Heart right ventricle (tissue), 16 donors: Measurements from ENCODE around the gene ATAD3A. TPM values are rescaled to one million over a fixed set of nuclear protein-coding genes. Genes with fewer than 3 reads are reported as not detected.
"Not testable (repeated sequence)": the region's sequence is repeated elsewhere in the genome, so short reads cannot be mapped to it uniquely, and the experiment has no call there.

ENCODE experiments used
- ATAC-seq, 8 donors: fragments of 200-7000 bp; cut with Tn5 transposase; one replicate each; pipeline ENCODE4 v1.9.1; 2020; ENCODE audit warnings: mild to moderate bottlenecking in 8 of 8, moderate library complexity in 8 of 8, moderate number of reproducible peaks in 1 of 8
- DNase-seq, 2 donors: peaks; one replicate each; pipeline ENCODE4 v3.0.0-alpha.2; 2020
- H3K27ac ChIP-seq, 10 donors: fragments of 200-600 bp; sonication (generic) in 2 of 10; one replicate each; pipeline versions ENCODE4 v1.5.0 to v1.8.0; 2020 to 2022; ENCODE audit warnings: mild to moderate bottlenecking in 3 of 10
- H3K27me3 ChIP-seq, 7 donors: fragments of 200-600 bp; one replicate each; pipeline ENCODE4 v1.8.0; 2021 to 2022; ENCODE audit warnings: mild to moderate bottlenecking in 2 of 7
- H3K36me3 ChIP-seq, 9 donors: fragments of 200-600 bp; sonication (generic) in 1 of 9; one replicate each; pipeline versions ENCODE4 v1.5.0 to v1.8.0; 2020 to 2022; ENCODE audit warnings: mild to moderate bottlenecking in 2 of 9
- H3K4me1 ChIP-seq, 9 donors: fragments of 200-600 bp; sonication (generic) in 1 of 9; one replicate each; pipeline versions ENCODE4 v1.5.0 to v1.8.0; 2020 to 2022; ENCODE audit warnings: mild to moderate bottlenecking in 4 of 9
- H3K4me3 ChIP-seq, 10 donors: fragments of 200-600 bp; sonication (generic) in 2 of 10; one replicate each; pipeline versions ENCODE4 v1.5.0 to v1.8.0; 2020 to 2022; ENCODE audit warnings: mild to moderate bottlenecking in 7 of 10, moderate library complexity in 2 of 10
- H3K9me3 ChIP-seq, 11 donors: fragments of 200-600 bp in 10 of 11; sonication (generic) in 2 of 11; one replicate each; pipeline versions ENCODE4 v1.5.0 to v1.8.0; 2013 to 2022; ENCODE audit warnings: mild to moderate bottlenecking in 2 of 11, control low read depth in 1 of 11, moderate library complexity in 1 of 11
- CTCF ChIP-seq, 9 donors: fragments of 200-600 bp; sonication (generic) in 2 of 9; IDR thresholded peaks; one replicate each; pipeline versions ENCODE4 v1.5.0 to v1.8.0; 2021 to 2022; ENCODE audit warnings: antibody characterized with exemption in 9 of 9, mild to moderate bottlenecking in 5 of 9, moderate library complexity in 1 of 9
- WGBS, 2 donors: extraction: QIAGEN DNeasy Blood & Tissue Kit; methylation state at CpG; one replicate each; pipeline ENCODE4 v1.1.7; 2013; ENCODE audit warnings: inconsistent platforms in 1 of 2; 5-methylcytosine and 5-hydroxymethylcytosine counted together
- intact Hi-C, 10 donors: fragments of 100-400 bp; cut with DNase I; formaldehyde crosslinking; loops; one replicate each; pipeline versions ENCODE4 v1.11.1 to v1.14.2; 2022
- polyA plus RNA-seq, 2 donors: library from polyadenylated mRNA; stranded (reverse); fragments of 200-250 nt; gene quantifications; one replicate each; pipeline ENCODE4 v1.2.3, GENCODE V29; 2013
- total RNA-seq, 10 donors: library from RNA; stranded (reverse); fragmentation: NEBNext Ultra II Directional in 3 of 10; extraction: Animal tissue kit (Norgen Biotek cat#: 25700) in 3 of 10; gene quantifications; one replicate each; pipeline versions ENCODE4 v1.2.1 to v1.2.4, GENCODE V29; 2021 to 2023
- donor health status: Arrhythmogenic right ventricular cardiomyopathy.
- donor health status: ischemic (EF 13 %, LVEDD 7.1; RV severe dilation, severe dysfunction).
- donor health status: healthy with polysubstance abuse.
- donor health status: DM: no; HTN: yes; CAD: no.
- donor health status: DM: no; HTN: no; CAD: no.
- donor health status: ischemic (EF 25% LVEDD 6.9; RV normal size, moderate dysfunction).
- donor health status: ischemic (EF 25% LVEDD 5.7; RV mildly dilated, moderate dysfunction).
- donor health status: healthy.
- donor health status: DM: yes; HTN: yes; CAD: no.
- donor health status: Ischemic cardiomyopathy.
- donor health status: ischemic (EF 35%, LVEDD 5.7; RV mildly dilated, moderate dysfunction).
- donor health status: nonischemic (EF 11% LVEDD 7.7; RV severe dilation, severe dysfunction).
- donor health status: DM: yes; HTN: yes; CAD: no.
- donor health status: PGD.
- donor health status: ischemic (EF 29% LVEDD 5.4; RV normal size, mild dysfunction).
- donor health status: nonischemic (EF 23%, LVEDD 6.1; RV moderate dilation, normal function).

ATAD3A gene
- total and polyA plus RNA-seq, 12 donors, result 13.2 to 39.4 (median 16.0) TPM

DNA sequence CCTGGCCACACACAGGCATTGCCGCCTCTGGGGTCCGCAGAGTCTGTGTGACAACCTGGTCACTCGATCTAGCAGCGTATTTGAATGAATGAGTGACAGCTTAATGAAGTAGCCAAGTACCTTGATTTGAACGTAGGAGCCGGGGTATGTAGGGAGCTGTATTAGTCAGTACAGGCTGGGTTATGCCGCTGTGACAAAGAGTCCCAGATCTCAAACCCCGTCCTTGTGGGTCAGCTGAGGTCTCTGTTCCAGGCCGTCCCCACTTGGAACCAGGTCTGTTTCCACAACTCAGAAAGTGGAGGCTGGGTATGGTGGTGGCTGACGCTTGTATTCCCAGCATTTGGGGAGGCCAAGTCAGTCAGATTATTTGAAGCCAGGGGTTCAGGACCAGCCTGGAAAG lies 20.4 kb upstream of the ATAD3A start:
- 97 to 98% methylated on average over 10 of the region's 10 CpGs for WGBS, 2 donors
- Histone ChIP-seq H3K4me1 (no peaks in the 10 kb centered on the region), H3K9me3 (peaks cover 0 to 22% (median 6%) of the 10 kb centered on the region in 11 donors), H3K27ac (no peak overlapping the region), H3K36me3 (peaks cover 0 to 95% (median 61%) of the 10 kb centered on the region in 9 donors), H3K4me3 (no peak overlapping the region), H3K27me3 (no peaks in the 10 kb centered on the region)
- TF ChIP-seq CTCF (IDR thresholded peaks at IDR 0.05), result no peak
- ATAC-seq, result no peak
- no peak for DNase-seq
- intact Hi-C loops, result no loop called here

DNA sequence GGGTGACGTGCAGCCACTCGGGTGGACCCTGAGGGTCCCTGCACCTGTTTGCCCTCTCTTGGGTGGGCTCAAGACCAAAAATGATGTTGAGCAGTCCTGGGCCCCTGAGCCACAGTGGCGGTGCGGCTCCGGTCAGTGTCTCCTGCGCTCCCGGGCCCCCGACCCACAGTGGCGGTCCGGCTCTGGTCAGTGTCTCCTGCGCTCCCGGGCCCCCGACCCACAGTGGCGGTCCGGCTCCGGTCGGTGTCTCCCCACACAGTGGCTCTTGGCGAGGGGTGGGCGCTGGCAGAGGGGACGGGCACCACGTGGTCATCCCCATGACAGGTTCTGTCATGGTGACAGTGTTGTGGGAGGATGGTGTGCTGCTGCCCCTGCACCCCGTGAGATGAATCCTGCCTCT lies 17.7 kb upstream of the ATAD3A start:
- H3K27ac ChIP-seq, H3K4me1 ChIP-seq, intact Hi-C loops, ATAC-seq, H3K4me3 ChIP-seq, H3K27me3 ChIP-seq, DNase-seq: not testable (repeated sequence)
- Histone ChIP-seq H3K9me3 (peaks cover 0 to 22% (median 6%) of the 10 kb centered on the region in 11 donors), H3K36me3 (peaks cover 0 to 68% (median 45%) of the 10 kb centered on the region in 9 donors)
- 98% methylated on average over 20 to 22 of the region's 22 CpGs for WGBS, 2 donors

DNA sequence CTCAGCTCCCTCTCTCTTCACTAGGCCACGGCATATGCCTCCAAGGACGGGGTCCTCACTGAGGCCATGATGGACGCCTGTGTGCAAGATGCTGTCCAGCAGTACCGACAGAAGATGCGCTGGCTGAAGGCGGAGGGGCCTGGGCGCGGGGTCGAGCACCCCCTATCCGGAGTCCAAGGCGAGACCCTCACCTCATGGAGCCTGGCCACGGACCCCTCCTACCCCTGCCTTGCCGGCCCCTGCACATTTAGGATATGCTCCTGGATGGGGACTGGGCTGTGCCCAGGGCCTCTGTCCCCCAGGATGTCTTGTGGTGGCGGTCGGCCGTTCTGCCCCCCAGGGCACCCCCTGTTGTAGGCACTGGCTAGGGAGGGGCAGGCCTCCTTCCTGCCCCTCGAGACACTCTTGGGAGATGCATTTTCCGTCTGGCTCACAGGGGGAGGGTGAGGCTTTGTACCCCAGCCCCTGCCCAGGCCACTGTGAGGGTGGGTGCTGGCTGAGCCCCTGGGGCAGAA lies 16.4 kb upstream of the ATAD3A start:
- H3K27me3 ChIP-seq, H3K4me3 ChIP-seq, H3K4me1 ChIP-seq, DNase-seq, H3K27ac ChIP-seq, intact Hi-C loops: not testable (repeated sequence)
- H3K36me3 ChIP-seq, result peaks cover 0 to 56% (median 35%) of the 10 kb centered on the region in 9 donors
- peaks cover 0 to 22% (median 6%) of the 10 kb centered on the region in 11 donors for H3K9me3 ChIP-seq
- WGBS, 2 donors, result 93 to 96% methylated on average over 16 to 17 of the region's 18 CpGs
- peak in 5 of 8 donors; percentile 8 to 37 (median 32) for ATAC-seq

- intact Hi-C loops, result loop anchor here in 3 of 10 donors (10.0 kb wide), 3 partner anchors 70 to 130 kb away; partner anchors contain the start of genes AURKAIP1 (in 1 of the 3), MRPL20 (in 1 of the 3) and VWA1 (in 1 of the 3)
- DNase-seq (peak; percentile 50 to 66), ATAC-seq (peak; percentile 23 to 53 (median 41))
- peak overlapping the region in 9 of 10 donors; percentile 33 to 86 (median 82) for H3K27ac ChIP-seq
- H3K27me3 ChIP-seq, H3K9me3 ChIP-seq, H3K36me3 ChIP-seq: not testable (repeated sequence)
- H3K4me1 ChIP-seq, result peaks cover 3 to 28% (median 13%) of the 10 kb centered on the region in 9 donors
- 33 to 34% methylated on average over 16 of the region's 16 CpGs for WGBS, 2 donors
- peak; percentile 50 to 70 (median 63) for TF ChIP-seq CTCF (IDR thresholded peaks at IDR 0.05)
- peak overlapping the region in 8 of 10 donors; percentile 16 to 44 (median 38) for H3K4me3 ChIP-seq
Observed at GRCh38 chr1:1504777-1505365, 7.1 kb upstream of the ATAD3A start.

- TF ChIP-seq CTCF (IDR thresholded peaks at IDR 0.05), result peak in 8 of 9 donors; percentile 17 to 56 (median 36)
- peak in 6 of 8 donors; percentile 49 to 83 (median 73) for ATAC-seq
- Histone ChIP-seq H3K4me3 (peak overlapping the region in 8 of 10 donors; percentile 16 to 44 (median 38)), H3K27ac (peak overlapping the region in 9 of 10 donors; percentile 33 to 86 (median 82)), H3K4me1 (peaks cover 3 to 28% (median 13%) of the 10 kb centered on the region in 9 donors)
- intact Hi-C loops, result loop anchor here in 3 of 10 donors (10.0 kb wide), 3 partner anchors 71 to 131 kb away; partner anchors contain the start of genes AURKAIP1 (in 1 of the 3), MRPL20 (in 1 of the 3) and VWA1 (in 1 of the 3)
- not testable (repeated sequence) for H3K9me3 ChIP-seq, H3K27me3 ChIP-seq, H3K36me3 ChIP-seq
- peak; percentile 43 to 45 for DNase-seq
- WGBS, 2 donors, result 13 to 22% methylated on average over 14 to 15 of the region's 22 CpGs
Observed at GRCh38 chr1:1505366-1505798, 6.6 kb upstream of the ATAD3A start.

GRCh38 chr1:1505801-1506200 lies 6.2 kb upstream of the ATAD3A start:
- peak overlapping the region in 2 of 10 donors; percentile 38 to 42 for H3K4me3 ChIP-seq
- H3K36me3 ChIP-seq, H3K9me3 ChIP-seq, DNase-seq, H3K27me3 ChIP-seq, ATAC-seq: not testable (repeated sequence)
- H3K27ac ChIP-seq, result peak overlapping the region in 9 of 10 donors; percentile 33 to 86 (median 82)
- WGBS, 2 donors, result 76 to 86% methylated on average over 5 of the region's 5 CpGs
- peaks cover 4 to 31% (median 13%) of the 10 kb centered on the region in 9 donors for H3K4me1 ChIP-seq
- intact Hi-C loops, result loop anchor here in 3 of 10 donors (10.0 kb wide), 3 partner anchors 71 to 131 kb away; partner anchors contain the start of genes AURKAIP1 (in 1 of the 3), MRPL20 (in 1 of the 3) and VWA1 (in 1 of the 3)
